GM04503 (cell line): ENCODE measurements around the gene TNF.
A peak's percentile ranks its signal among the peaks of the same experiment; 100 is the strongest.
"Not testable (repeated sequence)": the region's sequence is repeated elsewhere in the genome, so short reads cannot be mapped to it uniquely, and the experiment has no call there.

ENCODE experiments used
- DNase-seq: peaks from one replicate; pipeline ENCODE4 v3.0.0-alpha.2; 2012; ENCODE audit warnings: low read depth

TNF gene

GRCh38 chr6:31588871-31589650 is 13.7 kb downstream of the TNF start:
- DNase-seq, result no peak

GRCh38 chr6:31590691-31591090 is 15.3 kb downstream of the TNF start:
- not testable (repeated sequence) for DNase-seq

- DNase-seq, result no peak
Measured at GRCh38 chr6:31592396-31592771, 17.0 kb downstream of the TNF start.

- no peak for DNase-seq
Measured at GRCh38 chr6:31597006-31597405, 21.6 kb downstream of the TNF start.

- no peak for DNase-seq
Measured at GRCh38 chr6:31607317-31607716, 32.0 kb downstream of the TNF start.

GRCh38 chr6:31609519-31610406 is 34.4 kb downstream of the TNF start:
- no peak for DNase-seq

GRCh38 chr6:31610968-31611367 is 35.6 kb downstream of the TNF start:
- no peak for DNase-seq

- DNase-seq, result no peak
Measured at GRCh38 chr6:31614075-31614619, 38.8 kb downstream of the TNF start.

- DNase-seq, result no peak
Measured at GRCh38 chr6:31614684-31615578, 39.6 kb downstream of the TNF start, which contains the start of gene AIF1. AIF1 (plus strand) TSS chr6:31615234; CDS start chr6:31615330, 96 bp downstream.

GRCh38 chr6:31615748-31616147 is 40.4 kb downstream of the TNF start:
- no peak for DNase-seq

- DNase-seq, result no peak
Measured at GRCh38 chr6:31617010-31617409, 41.6 kb downstream of the TNF start.

GRCh38 chr6:31619805-31620585 is 44.6 kb downstream of the TNF start:
- peak; percentile 96 for DNase-seq

- no peak for DNase-seq
Measured at GRCh38 chr6:31620586-31621319, 45.4 kb downstream of the TNF start, which contains the start of gene PRRC2A. PRRC2A (plus strand) TSS chr6:31620715; CDS start chr6:31622790, 2,075 bp downstream.

- DNase-seq, result no peak
Measured at GRCh38 chr6:31621320-31621939, 46.1 kb downstream of the TNF start.

GRCh38 chr6:31621991-31622390 is 46.6 kb downstream of the TNF start:
- DNase-seq, result no peak

GRCh38 chr6:31622684-31623091 is 47.3 kb downstream of the TNF start:
- no peak for DNase-seq

- DNase-seq, result no peak
Measured at GRCh38 chr6:31624070-31624469, 48.7 kb downstream of the TNF start.

GRCh38 chr6:31626952-31627351 is 51.6 kb downstream of the TNF start:
- DNase-seq, result no peak

- DNase-seq, result no peak
Measured at GRCh38 chr6:31627690-31628287, 52.4 kb downstream of the TNF start.
